Activated CD8-positive, alpha-beta memory T cell treated with anti-CD3 and anti-CD28 coated beads, Interleukin-2, amount 50 U/mL, for 4 hours (primary cell): ENCODE measurements around the gene DLX6.

ENCODE experiments used
- DNase-seq: peaks from one replicate; pipeline ENCODE4 v3.0.0-alpha.2; 2020

DLX6 gene

DNA sequence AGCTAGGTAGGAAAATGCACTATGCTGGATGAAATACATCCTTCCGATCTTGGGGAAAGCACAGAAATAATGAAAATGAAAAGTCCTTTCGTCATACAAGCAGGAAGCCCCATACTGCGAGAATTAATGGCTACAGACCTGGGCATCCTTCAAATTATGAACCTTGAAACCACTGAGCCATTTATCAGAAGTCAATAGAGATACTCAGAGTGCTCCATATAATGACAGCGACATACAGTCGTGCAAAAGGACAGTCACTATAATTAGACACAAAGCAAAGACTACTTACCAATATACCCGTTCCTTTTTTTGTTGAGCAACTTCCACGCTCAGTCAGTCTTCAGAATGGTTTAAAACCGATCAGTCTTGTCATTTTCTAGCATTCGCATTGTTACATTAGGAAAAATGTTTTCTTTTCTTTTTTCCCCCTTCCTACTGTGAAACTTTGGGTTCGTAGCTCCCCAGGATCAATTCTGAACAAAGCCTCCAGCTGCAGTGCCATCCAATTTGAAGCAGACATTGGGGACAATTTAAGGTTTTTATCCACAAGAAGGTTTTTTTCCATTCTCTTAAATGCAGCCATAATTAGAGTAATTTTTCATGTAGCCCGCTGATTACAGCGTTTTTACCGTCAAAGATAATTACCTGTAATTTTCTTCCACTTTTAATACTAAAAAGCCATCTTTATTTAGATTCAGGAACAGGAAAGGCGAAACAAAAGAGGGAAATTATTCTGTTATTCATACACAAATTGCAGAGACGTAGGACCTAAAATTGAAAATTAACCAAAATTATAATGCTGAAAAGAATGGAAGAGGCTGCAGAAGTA is 6.4 kb downstream of the DLX6 start:
- DNase-seq = no peak

DNA sequence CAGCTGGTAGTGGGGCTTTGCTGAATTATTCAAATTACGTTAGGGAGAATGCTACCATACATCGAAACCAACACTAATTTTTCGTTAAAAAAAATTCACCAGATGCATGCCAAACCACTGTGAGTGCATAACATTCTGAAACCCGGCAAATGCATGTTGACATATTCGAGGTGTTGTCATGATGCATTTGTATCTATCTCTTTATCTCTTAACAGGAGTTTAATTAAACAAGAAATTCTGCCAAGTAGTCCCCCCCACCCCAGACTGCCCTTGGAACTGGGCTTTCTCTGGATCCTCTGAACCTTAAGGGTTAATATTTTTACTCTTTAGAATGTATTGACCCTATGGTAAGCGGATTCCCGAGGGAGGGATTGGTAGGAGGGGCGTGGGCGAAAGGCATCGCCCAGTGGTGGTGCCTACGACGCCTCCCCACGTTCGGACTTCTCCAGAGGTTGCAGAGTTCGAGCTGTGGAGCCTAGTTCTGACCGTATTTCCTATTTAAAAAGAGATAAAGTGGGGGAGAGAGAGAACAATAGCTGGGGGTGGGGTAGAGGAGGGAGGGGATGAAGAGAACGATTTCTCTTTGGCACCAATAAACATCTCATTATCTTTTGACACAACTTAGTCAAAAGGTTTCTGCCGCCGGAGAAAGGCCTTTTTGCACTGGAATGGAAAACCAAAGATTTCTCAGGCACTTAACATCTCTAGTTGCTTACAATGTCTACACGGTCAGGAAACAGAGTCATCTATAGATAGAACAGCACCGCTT is 7.2 kb downstream of the DLX6 start:
- no peak for DNase-seq

DNA sequence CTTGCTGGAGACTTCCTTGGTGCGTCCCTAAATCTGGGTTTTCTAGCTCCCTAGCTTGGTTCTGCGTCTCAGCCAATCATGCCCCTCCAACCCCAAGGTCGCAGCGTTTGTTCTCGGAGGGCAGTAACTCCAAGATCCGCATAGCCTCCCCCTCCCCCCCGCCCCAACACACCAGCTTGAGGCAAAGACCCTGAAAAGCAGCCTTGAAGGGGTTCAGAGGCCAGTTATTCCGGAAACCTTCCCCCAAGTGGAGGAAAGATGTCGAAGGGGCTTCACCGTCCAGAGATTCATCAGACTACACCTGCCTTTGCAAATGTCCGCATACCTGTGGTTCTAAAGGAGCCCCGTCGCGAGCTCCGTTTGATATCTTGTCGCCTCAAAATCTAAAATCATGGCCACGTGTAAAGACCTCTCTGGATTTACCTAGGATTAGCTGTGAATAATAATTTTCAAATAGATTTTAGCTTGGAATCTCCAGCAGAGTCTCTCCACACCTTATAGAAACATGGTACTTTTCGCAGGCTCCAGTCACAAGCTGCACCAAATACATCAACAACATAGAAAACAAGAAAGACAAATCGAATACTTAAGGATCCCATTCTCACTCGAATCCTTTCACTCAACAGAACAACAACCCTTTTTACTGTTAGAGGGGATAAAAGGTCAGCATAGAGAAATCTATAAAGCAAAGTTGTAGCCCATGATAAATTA is 7.9 kb downstream of the DLX6 start:
- no peak for DNase-seq

DNA sequence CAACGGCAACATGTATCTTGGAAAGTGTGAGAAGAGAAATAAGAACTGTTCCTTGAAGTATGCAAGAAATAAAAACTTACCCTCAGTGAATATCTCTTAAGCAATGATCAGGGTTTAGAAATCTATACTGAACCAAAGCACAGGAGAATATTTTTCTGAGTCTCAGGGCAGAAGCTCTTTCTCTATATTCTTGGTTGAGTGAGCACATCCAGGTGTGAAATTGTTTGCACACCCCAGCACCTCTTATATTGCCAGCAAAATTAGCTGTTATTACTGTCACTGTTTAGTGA is 8.4 kb downstream of the DLX6 start:
- DNase-seq = no peak

DNA sequence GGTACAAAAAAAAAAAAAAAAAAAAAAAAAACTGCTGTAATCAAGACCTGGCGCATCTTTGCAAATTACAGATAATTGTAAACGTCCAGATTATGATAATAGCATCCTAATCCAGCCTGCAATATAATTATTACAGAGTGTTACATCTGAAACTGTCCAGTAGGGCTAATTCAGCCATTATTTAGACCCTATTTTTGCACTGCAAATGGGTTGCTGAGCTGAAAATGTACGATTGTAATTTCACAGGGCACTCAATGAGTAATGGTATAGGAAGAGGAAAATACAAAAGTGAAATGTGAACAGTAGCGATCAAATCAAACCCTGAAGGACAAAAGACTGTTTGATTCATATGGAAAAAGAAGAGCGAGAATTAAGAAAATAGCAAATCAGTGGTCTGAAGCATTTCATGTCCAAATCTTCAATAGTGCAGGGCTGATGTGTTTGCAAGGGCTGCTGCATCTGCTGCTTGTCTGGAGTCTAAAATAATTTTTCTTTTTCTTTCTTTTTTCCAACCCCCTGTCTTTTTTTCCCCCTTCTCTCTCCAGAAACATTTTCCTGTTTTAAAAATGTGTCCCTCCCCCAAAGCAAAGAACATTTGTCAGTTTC is 8.9 kb downstream of the DLX6 start:
- no peak for DNase-seq

DNA sequence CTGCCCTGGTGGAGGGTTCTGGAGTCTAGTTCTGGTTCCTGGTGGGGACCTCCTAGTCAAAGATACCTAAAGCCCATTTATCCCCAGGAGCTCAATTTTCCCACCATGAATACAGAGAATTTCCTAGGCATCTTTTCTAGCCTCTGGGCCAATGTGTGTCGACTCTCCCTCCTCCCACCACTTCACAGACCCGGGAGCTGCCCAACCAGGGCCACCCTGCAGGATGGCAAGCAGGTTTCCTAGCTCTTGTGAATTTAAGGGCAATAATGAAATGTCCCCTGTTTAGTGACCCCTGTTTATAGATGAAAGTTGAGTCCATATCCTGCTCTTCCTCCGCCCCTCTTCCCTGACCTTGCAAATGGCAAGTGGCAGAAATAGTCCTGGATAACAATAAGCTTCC is 9.9 kb downstream of the DLX6 start:
- DNase-seq = no peak

DNA sequence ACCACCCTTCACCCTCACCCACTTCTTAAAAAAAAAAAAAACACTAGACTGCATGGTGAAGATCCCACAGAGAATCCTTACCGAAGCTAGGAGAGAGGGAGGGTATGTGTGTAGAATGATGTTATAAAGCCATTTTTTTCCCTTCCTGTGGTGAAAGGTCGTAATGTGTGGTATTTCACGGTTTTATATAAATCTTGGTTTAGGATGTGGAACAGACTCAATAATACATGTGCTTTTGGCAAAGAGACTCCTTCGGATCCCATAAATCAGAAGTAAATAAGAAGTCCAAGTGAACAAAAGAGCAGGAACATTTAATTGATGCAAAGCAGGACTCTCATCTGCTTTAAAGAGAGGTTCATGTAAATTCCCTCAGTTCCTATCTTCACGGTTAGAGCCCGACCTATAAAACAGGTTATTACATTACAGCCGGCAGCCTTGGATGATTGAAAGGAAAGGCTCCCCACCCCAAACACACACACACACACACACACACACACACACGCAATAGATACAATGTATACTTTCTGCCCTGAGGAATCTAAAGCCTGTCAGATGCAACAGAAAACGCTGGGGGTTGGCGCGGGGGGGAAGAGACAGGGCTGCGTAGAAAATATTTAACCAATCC is 10.5 kb downstream of the DLX6 start:
- DNase-seq = no peak

DNA sequence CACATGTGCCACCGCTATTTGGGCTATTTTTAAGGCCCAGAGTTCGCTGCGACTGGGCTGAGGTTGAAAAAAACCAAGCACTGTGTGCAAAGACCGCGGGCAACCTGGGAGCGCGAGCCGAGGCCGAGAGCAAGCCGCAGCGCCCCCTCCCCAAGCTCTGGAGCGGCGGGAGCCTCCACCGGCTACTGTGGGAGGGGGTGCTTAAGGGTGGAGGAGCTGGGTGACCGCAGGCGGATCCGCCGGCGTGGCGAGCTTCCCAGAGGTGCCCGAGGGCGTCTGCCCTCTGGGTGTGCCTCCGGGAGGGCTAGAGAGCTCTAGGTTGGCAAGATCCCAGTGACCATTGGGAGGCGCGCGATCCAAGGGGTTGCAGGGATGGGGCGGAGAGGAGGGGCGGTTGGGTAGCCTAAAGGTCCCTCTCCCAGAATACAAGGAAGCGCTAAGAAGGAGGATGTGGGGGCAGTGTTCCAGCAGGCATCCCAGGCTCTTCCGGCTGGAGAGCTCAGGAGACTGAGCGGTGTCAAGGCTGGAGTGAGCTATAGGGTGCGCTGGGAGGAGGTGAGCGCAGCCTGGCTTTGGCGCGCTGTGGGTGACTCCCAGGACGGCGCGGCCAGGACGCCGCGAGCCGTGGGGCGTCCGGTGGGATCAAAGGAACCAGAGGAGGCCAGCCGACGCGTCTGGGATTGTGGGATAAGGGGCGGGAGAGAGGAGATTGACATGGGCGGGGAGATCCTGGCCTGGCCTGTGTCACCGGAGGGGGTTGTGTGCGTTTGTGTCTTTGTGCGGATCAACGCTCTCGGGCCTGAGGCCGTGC is 11.2 kb downstream of the DLX6 start:
- no peak for DNase-seq

DNA sequence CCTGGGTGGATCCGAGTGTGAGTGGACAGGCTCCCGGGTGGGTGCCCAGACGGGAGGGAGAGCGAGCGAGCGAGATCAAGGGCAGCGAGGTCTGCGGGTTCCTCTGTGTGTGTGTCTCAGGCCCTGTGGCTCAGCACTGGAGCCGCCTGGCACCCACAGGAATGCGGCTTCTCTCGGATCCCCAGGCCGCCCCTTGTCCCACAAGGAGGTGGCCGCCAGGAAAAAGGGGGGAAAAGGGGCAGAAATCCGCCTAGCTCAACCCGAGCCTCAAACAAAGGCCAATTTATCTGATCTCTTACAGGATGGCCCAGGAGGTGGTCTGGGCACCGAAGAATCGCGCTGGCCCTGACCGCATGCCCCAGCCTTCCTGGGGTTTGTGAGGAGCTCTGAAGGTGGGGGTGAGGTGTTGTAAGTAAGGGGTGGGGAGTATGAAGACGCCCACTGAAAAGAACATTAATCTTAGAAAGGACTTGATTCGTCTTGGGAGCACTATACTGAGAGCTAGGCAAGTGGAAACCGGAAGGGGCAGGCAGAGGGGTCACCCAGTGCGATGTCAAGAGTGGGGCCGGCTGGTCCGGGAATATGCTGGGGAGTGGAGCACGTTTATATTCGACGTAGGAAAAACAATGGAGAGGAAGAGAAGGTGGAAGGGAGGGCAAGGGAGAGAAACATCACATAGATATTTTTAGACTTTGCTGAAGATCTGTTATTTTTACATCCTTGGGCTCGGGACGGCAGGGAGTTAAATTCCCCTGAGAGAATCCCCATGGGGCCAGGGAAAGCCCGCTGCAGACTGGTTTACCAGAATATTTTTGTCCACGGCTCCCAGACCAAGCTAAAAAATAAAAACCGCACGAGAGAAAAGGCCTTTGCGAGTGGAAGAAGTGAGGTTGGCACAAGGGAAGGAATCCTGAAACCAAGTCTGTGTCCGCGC is 12.1 kb downstream of the DLX6 start:
- no peak for DNase-seq

DNA sequence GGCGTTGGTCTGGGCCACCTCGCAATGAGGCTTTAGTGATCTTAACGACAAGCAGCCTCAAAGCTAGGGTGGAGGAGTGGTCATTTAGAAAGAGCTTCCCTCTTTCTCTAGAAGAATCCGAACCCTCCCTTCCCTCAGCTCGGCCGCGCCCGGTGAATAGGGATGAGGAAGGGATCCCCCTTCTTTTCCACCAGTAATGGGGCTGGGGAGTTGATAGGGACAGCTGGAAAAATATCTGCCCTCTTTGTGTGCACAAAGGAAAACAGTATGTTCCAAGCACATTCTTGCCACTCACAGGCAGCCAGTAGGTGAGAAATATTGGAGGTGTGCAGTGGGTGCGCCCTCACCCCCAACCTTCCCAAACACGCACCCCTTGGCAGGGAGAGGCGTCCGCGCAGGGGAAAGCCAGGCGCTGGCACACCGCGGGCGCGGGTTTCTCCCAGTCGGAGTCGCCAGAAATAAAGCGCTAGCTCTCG is 12.8 kb downstream of the DLX6 start:
- DNase-seq = no peak

DNA sequence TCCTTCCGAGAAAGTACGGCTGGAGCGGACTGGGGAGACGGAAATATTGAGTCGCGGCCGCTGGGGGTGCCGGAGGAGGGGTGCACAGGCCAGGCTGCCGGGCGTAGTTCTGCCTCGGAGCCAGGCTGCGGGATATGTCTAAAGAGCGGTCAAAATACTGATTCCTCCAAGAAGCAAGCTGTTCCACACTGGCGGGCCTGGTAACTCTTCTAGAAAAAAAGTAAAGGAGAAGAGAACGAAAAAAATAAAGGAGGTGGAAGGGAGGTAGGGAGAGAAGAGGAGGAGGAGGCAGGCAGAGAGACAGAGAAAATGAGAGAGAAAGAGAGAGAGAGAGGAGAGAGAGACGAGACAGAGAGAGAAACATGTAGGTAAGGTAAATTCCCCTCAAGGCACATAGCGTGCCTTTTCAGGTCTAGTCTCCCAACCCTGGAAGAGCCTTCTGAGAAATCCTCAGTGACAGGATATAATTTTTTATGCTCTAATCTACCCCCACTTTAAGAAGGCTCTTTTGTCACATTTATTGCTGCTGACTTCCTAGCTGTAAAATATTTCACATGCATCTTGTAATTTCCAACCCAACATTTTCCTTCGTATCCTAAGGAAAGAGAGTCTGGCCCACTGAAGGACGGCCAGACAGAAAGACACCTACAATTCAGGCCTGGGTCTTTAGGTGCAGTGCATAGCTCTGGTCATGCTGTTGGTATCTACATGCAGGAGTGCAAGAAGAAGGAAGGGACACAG is 13.6 kb downstream of the DLX6 start:
- DNase-seq = no peak

DNA sequence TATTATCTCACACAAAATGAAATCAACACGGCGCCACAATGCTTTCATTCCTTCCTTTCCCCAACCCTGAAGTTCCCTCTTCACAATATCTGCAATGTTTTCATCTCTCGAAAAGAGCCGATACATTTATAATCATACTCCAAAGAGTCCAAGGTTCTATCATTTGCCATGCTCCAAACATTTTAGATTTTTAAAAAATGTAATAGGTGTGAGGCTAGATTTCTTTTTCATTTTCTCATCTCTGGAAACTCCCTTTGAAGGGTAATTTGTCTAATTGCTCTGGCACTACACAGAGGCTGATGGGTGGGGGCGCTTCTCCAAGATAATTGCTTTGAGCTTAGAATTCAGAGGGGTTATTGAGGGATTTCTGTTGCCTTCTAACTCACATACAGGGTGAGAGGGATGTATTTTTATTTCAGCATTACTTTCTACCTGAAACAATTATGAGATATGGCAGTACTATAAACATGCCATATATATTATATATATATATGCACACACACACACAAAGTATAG is 14.4 kb downstream of the DLX6 start:
- no peak for DNase-seq

DNA sequence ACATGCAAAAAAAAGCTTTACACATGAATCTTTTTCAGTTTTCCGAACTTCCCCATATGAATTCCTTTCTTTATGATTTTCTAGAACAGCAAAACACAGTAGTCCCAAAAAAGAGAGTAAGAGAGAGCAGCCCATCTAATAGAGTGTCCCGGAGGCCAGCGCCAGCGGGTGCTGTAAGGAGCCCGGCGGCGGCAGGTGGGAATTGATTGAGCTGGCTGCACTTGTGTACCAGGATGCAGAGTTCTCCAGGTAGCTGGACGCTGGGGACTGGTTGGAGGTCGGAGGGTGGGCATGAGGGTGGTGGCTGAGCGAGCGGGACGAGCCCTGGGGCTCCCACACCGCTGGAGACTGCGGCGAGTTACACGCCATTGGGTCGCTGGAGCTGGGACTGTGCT is 15.2 kb downstream of the DLX6 start:
- no peak for DNase-seq

DNA sequence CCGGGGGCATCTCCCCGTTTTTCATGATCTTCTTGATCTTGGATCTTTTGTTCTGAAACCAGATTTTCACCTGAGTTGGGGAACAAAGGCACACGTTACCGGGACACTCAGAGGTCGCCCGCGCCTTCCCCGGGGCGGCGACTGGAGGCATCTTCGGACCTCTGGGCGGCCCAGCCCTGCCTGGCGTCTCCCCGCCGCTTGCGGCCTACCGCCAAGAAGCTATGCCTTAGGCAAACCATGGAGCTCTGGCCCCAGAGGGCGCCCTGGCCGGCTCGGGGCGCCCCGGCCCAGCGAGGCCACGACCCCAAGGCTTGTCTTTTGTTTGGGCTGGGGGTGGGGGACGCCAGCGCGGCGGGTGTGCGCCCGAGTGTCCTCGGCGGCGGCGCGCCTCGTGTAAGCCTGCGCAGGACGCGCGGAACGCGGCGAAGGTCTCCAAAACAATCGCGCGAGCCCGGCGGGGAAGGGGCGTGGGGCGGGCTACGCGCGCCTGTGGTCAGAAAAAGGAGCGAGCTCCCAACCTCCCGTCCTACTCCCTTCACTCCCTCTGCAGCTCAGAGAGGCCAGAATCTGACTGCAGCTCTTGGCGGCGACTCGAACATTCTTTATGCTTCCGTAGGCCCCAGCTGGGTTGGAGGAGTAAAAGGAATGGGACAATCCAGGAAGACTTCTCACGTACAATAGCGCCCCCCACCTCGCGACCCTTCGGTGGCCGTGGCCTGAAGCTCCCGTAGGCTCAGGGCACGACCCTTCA is 15.8 kb downstream of the DLX6 start:
- DNase-seq = no peak

DNA sequence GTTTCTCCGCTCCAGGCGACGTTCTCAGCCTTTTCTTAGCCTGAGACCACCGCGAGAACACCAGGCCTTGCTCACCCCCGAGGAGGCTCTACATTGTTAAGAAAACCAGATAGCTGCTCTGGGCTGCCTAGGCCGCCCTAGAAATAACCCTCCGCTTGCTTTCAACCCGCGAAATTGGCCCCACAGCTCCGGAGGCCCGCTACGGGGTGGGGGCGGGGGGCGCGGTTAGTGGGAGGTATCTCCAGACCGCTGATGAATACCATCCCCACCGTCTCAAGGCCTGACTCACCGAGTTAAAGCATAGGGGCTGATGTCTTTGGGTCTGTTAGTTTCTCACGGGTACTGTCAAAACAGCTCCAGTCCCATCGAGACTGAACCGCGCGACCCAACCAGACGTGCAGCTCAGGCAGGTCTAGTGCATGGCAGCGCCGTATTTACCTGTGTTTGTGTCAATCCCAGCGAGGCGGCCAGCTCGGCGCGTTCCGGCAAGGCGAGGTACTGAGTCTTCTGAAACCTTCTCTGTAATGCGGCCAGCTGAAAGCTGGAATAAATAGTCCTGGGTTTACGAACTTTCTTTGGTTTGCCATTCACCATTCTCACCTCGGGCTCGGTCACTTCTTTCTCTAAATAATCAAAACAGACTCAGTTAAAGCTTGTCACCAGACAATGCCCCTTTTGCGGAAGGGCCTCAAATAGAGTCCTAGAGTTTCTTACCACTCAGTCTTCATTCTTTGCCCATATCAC is 16.6 kb downstream of the DLX6 start:
- DNase-seq = no peak

DNA sequence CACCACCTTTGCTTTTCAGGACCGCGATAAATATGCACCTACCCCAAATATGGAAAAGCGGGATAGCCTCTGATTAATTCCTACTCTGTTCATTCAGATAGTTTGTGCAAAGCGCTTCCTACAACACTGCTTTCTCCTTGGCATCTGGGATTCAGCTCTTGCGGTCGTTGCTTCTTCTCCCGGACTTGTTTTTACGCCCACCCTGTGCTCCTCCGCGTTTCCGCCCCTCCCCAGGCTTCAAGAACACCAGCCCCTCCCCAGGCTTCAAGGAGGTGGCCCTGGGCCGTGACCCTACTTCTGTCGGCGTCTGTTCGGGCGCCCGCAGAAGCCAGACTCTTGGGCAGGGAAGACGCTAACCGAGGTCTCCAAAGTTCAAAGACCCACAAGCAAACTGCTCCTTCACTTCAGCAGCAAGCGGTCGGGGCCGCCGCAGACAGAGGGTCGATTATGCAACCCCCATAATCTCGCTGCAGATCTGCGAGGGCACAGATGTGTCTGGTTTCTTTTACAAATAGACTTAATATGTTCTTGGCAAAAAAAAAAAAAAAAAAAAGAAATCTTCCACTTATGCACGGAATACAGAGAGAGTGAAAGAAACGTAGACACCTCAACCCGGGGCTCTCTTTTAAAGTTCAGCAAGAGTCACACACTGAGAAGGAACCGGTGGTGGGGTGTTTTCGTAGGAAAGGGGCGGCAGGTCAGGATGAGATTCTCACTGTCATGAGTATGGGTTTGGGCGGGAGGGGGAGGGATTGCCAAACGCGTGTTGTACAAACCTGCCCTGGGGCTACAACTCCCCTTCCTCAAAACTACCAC is 17.3 kb downstream of the DLX6 start:
- DNase-seq = no peak
